ENCODE results near the gene ZMIZ2. TPM values are rescaled to one million over a fixed set of nuclear protein-coding genes. Genes with fewer than 3 reads are reported as not detected.

The ZMIZ2 gene
- total and polyA plus RNA-seq, 9 of the 15 experiments (the other 6 are each of a cell fraction or from before 2014, with no cell fraction given) = 0.13 to 40.3 (median 4.9) TPM

GRCh38 chr7:44754802-44755697 is 6.4 kb downstream of the ZMIZ2 start (continued):
- TF ChIP-seq NCOA2 (IDR thresholded peaks at IDR 0.05; ENCODE audit: partially characterized antibody in 2 of 2) = no peak
- TF ChIP-seq EGR1 (conservative IDR thresholded peaks at IDR 0.05) = no peak
- TF ChIP-seq AFF1 (IDR thresholded peaks at IDR 0.05; ENCODE audit: low read depth in 1 of 2, partially characterized antibody in 2 of 2) = no peak
